D721Med (cell line): Measurements from ENCODE around the gene CCL22.

Experiments used
- DNase-seq: peaks from one replicate; pipeline ENCODE4 v3.0.0; 2011; ENCODE audit warnings: low spot score; ENCODE audit not compliant: insufficient read length
- FAIRE-seq: peaks from 2 replicates; lab custom pipeline; 2011; peaks lifted over from hg19 to GRCh38; lab: Jason Lieb, UNC
- TF ChIP-seq, protein P1 (sequence below): IDR thresholded peaks from 2 replicates; pipeline ENCODE4 v1.5.1; 2012; ENCODE audit warnings: mild to moderate bottlenecking, control low read depth; ENCODE audit not compliant: insufficient read depth; ENCODE audit errors: missing control alignments

The CCL22 gene

DNA sequence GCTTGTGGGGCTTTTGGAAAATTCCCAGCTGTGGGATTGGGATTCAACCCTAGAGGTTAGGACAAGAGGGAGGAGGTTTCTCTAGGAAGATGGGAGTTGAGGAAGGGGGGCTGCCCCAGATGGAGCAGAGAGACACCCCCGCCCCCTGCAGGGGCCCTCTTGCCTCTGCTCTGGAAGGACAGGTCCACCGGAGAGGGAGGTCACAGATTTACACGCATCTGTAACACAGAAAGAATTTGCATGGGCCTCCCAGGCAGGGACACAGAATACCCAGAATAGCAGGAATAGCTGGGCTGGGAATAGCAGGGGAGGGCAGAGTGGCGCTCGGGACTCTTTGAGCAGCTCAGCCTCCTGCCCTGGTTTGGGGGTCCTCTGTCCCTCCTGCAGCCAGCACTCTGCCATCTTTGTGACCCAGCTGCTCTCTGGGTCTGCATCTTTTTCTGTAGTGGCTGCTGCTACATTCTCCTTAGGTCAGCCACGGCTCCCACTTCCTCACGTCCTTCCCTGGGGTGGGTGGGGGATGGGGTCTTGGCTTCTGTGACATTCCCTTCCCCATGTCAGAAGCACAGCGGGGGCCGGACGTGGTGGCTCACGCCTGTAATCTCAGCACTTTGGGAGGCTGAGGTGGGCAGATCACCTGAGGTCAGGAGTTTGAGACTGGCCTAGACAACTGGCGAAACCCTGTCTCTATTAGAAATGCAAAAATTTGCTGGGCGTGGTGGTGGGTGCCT is 40.2 kb upstream of the CCL22 start:
- TF ChIP-seq, protein P1, sequence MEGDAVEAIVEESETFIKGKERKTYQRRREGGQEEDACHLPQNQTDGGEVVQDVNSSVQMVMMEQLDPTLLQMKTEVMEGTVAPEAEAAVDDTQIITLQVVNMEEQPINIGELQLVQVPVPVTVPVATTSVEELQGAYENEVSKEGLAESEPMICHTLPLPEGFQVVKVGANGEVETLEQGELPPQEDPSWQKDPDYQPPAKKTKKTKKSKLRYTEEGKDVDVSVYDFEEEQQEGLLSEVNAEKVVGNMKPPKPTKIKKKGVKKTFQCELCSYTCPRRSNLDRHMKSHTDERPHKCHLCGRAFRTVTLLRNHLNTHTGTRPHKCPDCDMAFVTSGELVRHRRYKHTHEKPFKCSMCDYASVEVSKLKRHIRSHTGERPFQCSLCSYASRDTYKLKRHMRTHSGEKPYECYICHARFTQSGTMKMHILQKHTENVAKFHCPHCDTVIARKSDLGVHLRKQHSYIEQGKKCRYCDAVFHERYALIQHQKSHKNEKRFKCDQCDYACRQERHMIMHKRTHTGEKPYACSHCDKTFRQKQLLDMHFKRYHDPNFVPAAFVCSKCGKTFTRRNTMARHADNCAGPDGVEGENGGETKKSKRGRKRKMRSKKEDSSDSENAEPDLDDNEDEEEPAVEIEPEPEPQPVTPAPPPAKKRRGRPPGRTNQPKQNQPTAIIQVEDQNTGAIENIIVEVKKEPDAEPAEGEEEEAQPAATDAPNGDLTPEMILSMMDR, result no peak
- no peak for DNase-seq
- FAIRE-seq, result no peak

DNA sequence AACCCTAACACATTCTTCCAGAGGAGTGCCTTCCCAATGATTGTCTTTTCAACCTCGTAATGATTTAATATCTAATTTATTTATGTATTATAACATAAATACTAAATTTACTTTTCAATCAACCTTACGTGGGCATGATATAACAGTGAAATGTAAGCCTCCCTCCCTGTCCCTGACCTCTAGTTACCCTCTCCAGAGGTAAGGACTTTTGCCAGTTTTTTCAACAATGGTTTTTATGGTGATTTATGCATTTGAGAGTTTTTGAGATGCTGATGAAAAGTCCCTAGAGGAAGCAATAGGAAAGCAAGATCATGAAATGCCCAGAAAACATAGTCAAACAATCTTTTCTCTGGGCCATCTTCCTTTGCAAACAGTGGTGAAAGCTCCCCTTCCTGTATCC is 38.9 kb upstream of the CCL22 start:
- no peak for FAIRE-seq
- TF ChIP-seq, protein P1, result no peak
- DNase-seq, result no peak

- FAIRE-seq (no peak), DNase-seq (no peak)
- TF ChIP-seq, protein P1, result no peak
Observed at GRCh38 chr16:57324749-57325148, 33.8 kb upstream of the CCL22 start.

- DNase-seq (no peak), FAIRE-seq (no peak)
- TF ChIP-seq, protein P1, result no peak
Observed at GRCh38 chr16:57325458-57325857, 33.1 kb upstream of the CCL22 start.

- FAIRE-seq (no peak), DNase-seq (no peak)
- TF ChIP-seq, protein P1, result no peak
Observed at GRCh38 chr16:57329718-57330327, 28.8 kb upstream of the CCL22 start.

DNA sequence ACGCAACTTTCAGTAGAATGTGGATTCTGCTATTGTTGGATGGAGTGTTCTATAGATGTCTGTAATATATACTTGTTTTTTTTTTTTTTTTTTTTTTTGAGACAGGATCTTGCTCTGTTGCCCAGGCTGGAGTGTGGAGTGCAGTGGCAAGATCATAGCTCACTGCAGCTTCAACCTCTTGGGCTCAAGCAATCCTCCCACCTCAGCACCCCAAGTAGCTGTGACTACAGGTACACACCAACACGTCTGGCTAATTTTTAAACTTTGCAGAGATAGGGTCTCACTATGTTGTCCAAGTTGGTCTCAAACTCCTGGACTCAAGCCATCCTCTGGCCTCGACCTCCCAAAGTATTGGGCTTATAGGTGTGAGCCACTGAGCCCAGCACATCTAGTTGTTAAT is 27.2 kb upstream of the CCL22 start:
- DNase-seq (no peak), FAIRE-seq (no peak)
- TF ChIP-seq, protein P1, result no peak

DNA sequence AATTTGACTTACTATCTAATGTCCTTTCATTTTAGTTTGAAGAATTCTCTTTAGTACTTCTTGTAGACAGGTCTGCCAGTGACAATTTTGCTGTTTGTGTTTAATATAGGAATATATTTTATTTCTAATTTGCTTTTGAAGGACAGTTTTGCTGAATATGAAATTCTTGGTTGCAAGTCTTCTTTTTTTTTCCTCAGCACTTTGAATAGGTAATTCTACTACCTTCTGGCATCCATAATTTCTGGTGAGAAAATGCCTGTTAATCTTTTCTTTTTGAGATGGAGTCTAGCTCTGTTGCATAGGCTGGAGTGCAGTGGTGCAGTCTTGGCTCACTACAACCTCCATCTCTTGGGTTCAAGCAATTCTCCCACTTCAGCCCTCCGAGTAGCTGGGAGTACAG is 25.2 kb upstream of the CCL22 start:
- TF ChIP-seq, protein P1, result no peak
- no peak for DNase-seq
- no peak for FAIRE-seq
